A673 (cell line): ENCODE data around the gene SRRM2. TPM values are rescaled to one million over a fixed set of nuclear protein-coding genes. Genes with fewer than 3 reads are reported as not detected.

ENCODE experiments used
- BruUV-seq: library from RNA; stranded (reverse); fragments of 400-500 nt; replicated peaks from 2 replicates; lab custom pipeline; 2021; lab: Mats Ljungman, UMichigan
- CTCF ChIA-PET: fragments of 300-600 bp; sonication (Branson Sonifier 250); formaldehyde crosslinking; loops from one replicate; lab custom pipeline; 2022; ENCODE audit warnings: antibody characterized with exemption; lab: Charles Lee
- POLR2A ChIA-PET: fragments of 300-600 bp; sonication (Branson Sonifier 250); formaldehyde crosslinking; loops from one replicate; lab custom pipeline; 2022; ENCODE audit warnings: antibody characterized with exemption; ENCODE audit not compliant: low non-redundant PET; lab: Charles Lee
- DNase-seq: peaks from one replicate; pipeline ENCODE4 v3.0.0-alpha.2; 2015; ENCODE audit warnings: low spot score
- H3K27ac ChIP-seq: fragments of 200-600 bp; sonication (generic); 2 replicates; pipeline ENCODE4 v1.5.1; 2016; ENCODE audit warnings: mixed run types, low read depth, mild to moderate bottlenecking, mixed read lengths, antibody characterized with exemption, low read length; ENCODE audit not compliant: poor library complexity, severe bottlenecking
- H3K27me3 ChIP-seq: fragments of 200-600 bp; sonication (generic); replicated peaks from 2 replicates; pipeline ENCODE4 v1.6.1; 2017; ENCODE audit warnings: mixed run types, low read depth, mild to moderate bottlenecking, mixed read lengths, antibody characterized with exemption, low read length; ENCODE audit not compliant: insufficient read depth, poor library complexity
- H3K36me3 ChIP-seq: fragments of 200-600 bp; sonication (generic); 2 replicates; pipeline ENCODE4 v1.6.1; 2016; ENCODE audit warnings: mixed run types, mild to moderate bottlenecking, mixed read lengths, antibody characterized with exemption, low read length; ENCODE audit not compliant: insufficient read depth, poor library complexity, severe bottlenecking
- H3K4me1 ChIP-seq: fragments of 200-600 bp; sonication (generic); 2 replicates; pipeline ENCODE4 v1.6.1; 2017; ENCODE audit warnings: mixed run types, mild to moderate bottlenecking, mixed read lengths, antibody characterized with exemption, low read length; ENCODE audit not compliant: insufficient read depth, poor library complexity, severe bottlenecking
- H3K4me3 ChIP-seq: fragments of 200-600 bp; sonication (generic); 2 replicates; pipeline ENCODE4 v1.5.1; 2016; ENCODE audit warnings: low read depth, mixed run types, mild to moderate bottlenecking, mixed read lengths, low read length; ENCODE audit not compliant: poor library complexity, severe bottlenecking
- H3K9me3 ChIP-seq: fragments of 200-600 bp; sonication (generic); 2 replicates; pipeline ENCODE4 v1.6.1; 2016; ENCODE audit warnings: mixed run types, low read depth, mild to moderate bottlenecking, mixed read lengths, antibody characterized with exemption, low read length; ENCODE audit not compliant: poor library complexity, severe bottlenecking
- CTCF ChIP-seq: fragments of 300-800, 200-600 bp; sonication (generic); conservative IDR thresholded peaks from 2 replicates; pipeline ENCODE4 v1.5.1; 2017; ENCODE audit warnings: low read depth, mild to moderate bottlenecking, antibody characterized with exemption, low read length, moderate library complexity, mixed read lengths
- EZH2 ChIP-seq: fragments of 200-600 bp; sonication (generic); IDR thresholded peaks from 2 replicates; pipeline ENCODE4 v1.6.1; 2017; ENCODE audit warnings: borderline replicate concordance, low read depth, mild to moderate bottlenecking, mixed read lengths, antibody characterized with exemption, low read length; ENCODE audit not compliant: poor library complexity, severe bottlenecking
- intact Hi-C: fragments of 100-400 bp; cut with micrococcal nuclease; formaldehyde crosslinking; loops from one replicate; pipeline ENCODE4 v1.10.0; 2022; ENCODE audit not compliant: unreplicated experiment
- total RNA-seq: library from RNA; stranded (reverse); gene quantifications from 2 replicates; pipeline ENCODE4 v1.2.3, GENCODE V29; 2021

SRRM2 gene
- total RNA-seq, 1 experiment from 2014 or later: 642 TPM

- H3K4me1 ChIP-seq: no peaks in the 10 kb centered on the region
- no peak for TF ChIP-seq CTCF
- TF ChIP-seq EZH2: no peak
- ChIA-PET POLR2A (interaction anchor here (1.1 kb wide), 1 partner anchor 10 kb away, joined by 3 read pairs; the partner anchor contains the start of gene SRRM2), CTCF (no interaction called here)
- no peaks in the 10 kb centered on the region for H3K36me3 ChIP-seq
- DNase-seq: no peak
- H3K9me3 ChIP-seq: no peaks in the 10 kb centered on the region
- intact Hi-C loops: no loop called here
- H3K27me3 ChIP-seq: no peaks in the 10 kb centered on the region
- H3K4me3 ChIP-seq: no peak overlapping the region
- no TSS peak for BruUV-seq
- no peak overlapping the region for H3K27ac ChIP-seq
These were observed 10.0 kb upstream of the SRRM2 start for GRCh38 chr16:2742323-2743006.

- no peaks in the 10 kb centered on the region for H3K36me3 ChIP-seq
- ChIA-PET CTCF (no interaction called here), POLR2A (no interaction called here)
- DNase-seq: no peak
- H3K9me3 ChIP-seq: no peaks in the 10 kb centered on the region
- intact Hi-C loops: no loop called here
- no peak overlapping the region for H3K4me3 ChIP-seq
- BruUV-seq: no TSS peak
- TF ChIP-seq EZH2 (no peak), CTCF (no peak)
- no peaks in the 10 kb centered on the region for H3K27me3 ChIP-seq
- no peak overlapping the region for H3K27ac ChIP-seq
- H3K4me1 ChIP-seq: no peaks in the 10 kb centered on the region
These were observed 9.2 kb upstream of the SRRM2 start for GRCh38 chr16:2743007-2743810.

- POLR2A ChIA-PET: no interaction called here
These were observed 7.7 kb upstream of the SRRM2 start for GRCh38 chr16:2744711-2745110.

More at GRCh38 chr16:2744711-2745110, 7.7 kb upstream of the SRRM2 start:
- no peaks in the 10 kb centered on the region for H3K4me1 ChIP-seq
- H3K36me3 ChIP-seq: no peaks in the 10 kb centered on the region
- no peaks in the 10 kb centered on the region for H3K27me3 ChIP-seq
- CTCF ChIA-PET: no interaction called here
- TF ChIP-seq EZH2: no peak
- no peak for TF ChIP-seq CTCF
- no peak overlapping the region for H3K27ac ChIP-seq
- no peak for DNase-seq
- H3K4me3 ChIP-seq: no peak overlapping the region
- no peaks in the 10 kb centered on the region for H3K9me3 ChIP-seq
- intact Hi-C loops: no loop called here
- BruUV-seq: no TSS peak
